PC-3 (cell line): Measurements from ENCODE around the gene TAT. TPM values are rescaled to one million over a fixed set of nuclear protein-coding genes. Genes with fewer than 3 reads are reported as not detected.

Experiments
- ATAC-seq: fragments of 200-7000 bp; cut with Tn5 transposase; 2 replicates; pipeline ENCODE4 v1.9.1; 2020; ENCODE audit warnings: mild to moderate bottlenecking, moderate library complexity
- BruUV-seq: library from RNA; stranded (reverse); fragments of 400-500 nt; replicated peaks from 2 replicates; lab custom pipeline; 2021; lab: Mats Ljungman, UMichigan
- CTCF ChIA-PET: fragments of 300-600 bp; sonication (Branson Sonifier 250); formaldehyde crosslinking; loops from one replicate; lab custom pipeline; 2022; ENCODE audit warnings: antibody characterized with exemption; lab: Charles Lee
- POLR2A ChIA-PET: fragments of 300-600 bp; sonication (Branson Sonifier 250); formaldehyde crosslinking; loops from one replicate; lab custom pipeline; 2022; ENCODE audit warnings: antibody characterized with exemption; ENCODE audit not compliant: unreplicated experiment; lab: Charles Lee
- DNase-seq: peaks from one replicate; pipeline ENCODE4 v3.0.0-alpha.2; 2015
- H2AFZ ChIP-seq: fragments of 300-600 bp; sonication (generic); 2 replicates; pipeline ENCODE4 v1.6.0; 2016; ENCODE audit warnings: antibody characterized with exemption, low read length
- H3F3A ChIP-seq: fragments of 300-600 bp; sonication (generic); one replicate; pipeline ENCODE4 v1.6.0; 2017; ENCODE audit warnings: antibody characterized with exemption, low read length, control low read depth, mild to moderate bottlenecking; ENCODE audit not compliant: unreplicated experiment
- H3K27ac ChIP-seq: fragments of 300-600 bp; sonication (generic); 2 replicates; pipeline ENCODE4 v1.5.1; 2016; ENCODE audit warnings: mild to moderate bottlenecking, low read length
- H3K27me3 ChIP-seq: fragments of 300-600 bp; sonication (generic); 2 replicates; pipeline ENCODE4 v1.6.1; 2016; ENCODE audit warnings: low read length, mixed read lengths
- H3K36me3 ChIP-seq: fragments of 300-600 bp; sonication (generic); 2 replicates; pipeline ENCODE4 v1.6.1; 2016; ENCODE audit warnings: low read depth, mixed run types, low read length, mixed read lengths
- H3K4me1 ChIP-seq: fragments of 300-600 bp; sonication (generic); 2 replicates; pipeline ENCODE4 v1.5.1; 2016; ENCODE audit warnings: low read length; ENCODE audit not compliant: insufficient read depth
- H3K4me2 ChIP-seq: fragments of 300-600 bp; sonication (generic); 2 replicates; pipeline ENCODE4 v1.6.0; 2016; ENCODE audit warnings: low read length
- H3K4me3 ChIP-seq: fragments of 300-600 bp; sonication (generic); 2 replicates; pipeline ENCODE4 v1.5.1; 2016; ENCODE audit warnings: mild to moderate bottlenecking, low read length, mixed read lengths
- H3K79me2 ChIP-seq: fragments of 300-600 bp; sonication (generic); 2 replicates; pipeline ENCODE4 v1.6.1; 2017; ENCODE audit warnings: low read length, mixed read lengths
- H3K9ac ChIP-seq: fragments of 300-600 bp; sonication (generic); 2 replicates; pipeline ENCODE4 v1.6.0; 2016; ENCODE audit warnings: mild to moderate bottlenecking, low read length
- H3K9me2 ChIP-seq: fragments of 300-600 bp; sonication (generic); replicated peaks from 2 replicates; pipeline ENCODE4 v1.6.1; 2016; ENCODE audit warnings: mixed run types, low read length, mixed read lengths
- H3K9me3 ChIP-seq: fragments of 300-600 bp; sonication (generic); 2 replicates; pipeline ENCODE4 v1.6.1; 2016; ENCODE audit warnings: low read length, mixed read lengths
- H4K20me1 ChIP-seq: fragments of 300-600 bp; sonication (generic); 2 replicates; pipeline ENCODE4 v1.6.1; 2016; ENCODE audit warnings: low read length, mixed read lengths
- CTCF ChIP-seq: fragments of 300-600 bp; sonication (generic); conservative IDR thresholded peaks from 2 replicates; pipeline ENCODE4 v1.5.1; 2017; ENCODE audit warnings: antibody characterized with exemption, low read depth, mild to moderate bottlenecking, low read length
- EZH2 ChIP-seq: fragments of 300-600 bp; sonication (generic); IDR thresholded peaks from one replicate; pipeline ENCODE4 v1.6.1; 2017; ENCODE audit warnings: antibody characterized with exemption, mild to moderate bottlenecking, low read length; ENCODE audit not compliant: unreplicated experiment
- EZH2phosphoT487 ChIP-seq: fragments of 300-600 bp; sonication (generic); IDR thresholded peaks from 2 replicates; pipeline ENCODE4 v1.6.1; 2018; ENCODE audit warnings: mild to moderate bottlenecking, antibody characterized with exemption, low read length, borderline replicate concordance
- intact Hi-C: fragments of 100-400 bp; cut with micrococcal nuclease; formaldehyde crosslinking; loops from 2 replicates; pipeline ENCODE4 v1.9.0; 2023
- total RNA-seq: library from RNA; depleted of rRNA; stranded (reverse); fragments of >200 nt; gene quantifications from 2 replicates; pipeline ENCODE4 v1.2.3, GENCODE V29; 2014

Gene TAT
- total RNA-seq, 1 experiment from 2014 or later: not detected

- BruUV-seq: no TSS peak
- POLR2A ChIA-PET: no interaction called here
- intact Hi-C loops: no loop called here
- TF ChIP-seq EZH2phosphoT487 (no peak), EZH2 (no peak), CTCF (no peak)
- peaks cover 33% of the 10 kb centered on the region for H3K27me3 ChIP-seq
- ATAC-seq: no peak
- H3K9me3 ChIP-seq: no peaks in the 10 kb centered on the region
- DNase-seq: no peak
- no peak overlapping the region for H2AFZ ChIP-seq
- no peaks in the 10 kb centered on the region for H4K20me1 ChIP-seq
- no peaks in the 10 kb centered on the region for H3K9me2 ChIP-seq
- no peaks in the 10 kb centered on the region for H3K36me3 ChIP-seq
- CTCF ChIA-PET: no interaction called here
- H3F3A ChIP-seq: no peaks in the 10 kb centered on the region
- H3K4me3 ChIP-seq: no peak overlapping the region
- H3K4me2 ChIP-seq: no peak overlapping the region
- H3K27ac ChIP-seq: no peak overlapping the region
- no peaks in the 10 kb centered on the region for H3K4me1 ChIP-seq
- no peaks in the 10 kb centered on the region for H3K79me2 ChIP-seq
- no peak overlapping the region for H3K9ac ChIP-seq
Observed at GRCh38 chr16:71573387-71574094, 3.4 kb downstream of the TAT start.

GRCh38 chr16:71572497-71573116 lies 4.3 kb downstream of the TAT start:
- H3K9ac ChIP-seq: no peak overlapping the region
- H3K9me2 ChIP-seq: no peaks in the 10 kb centered on the region
- H2AFZ ChIP-seq: no peak overlapping the region
- H4K20me1 ChIP-seq: no peaks in the 10 kb centered on the region
- ATAC-seq (no peak), DNase-seq (no peak)
- H3K27ac ChIP-seq: no peak overlapping the region
- POLR2A ChIA-PET: no interaction called here
- no peaks in the 10 kb centered on the region for H3F3A ChIP-seq
- CTCF ChIA-PET: no interaction called here
- H3K9me3 ChIP-seq: no peaks in the 10 kb centered on the region
- no peaks in the 10 kb centered on the region for H3K36me3 ChIP-seq
- no peak overlapping the region for H3K4me3 ChIP-seq
- H3K4me2 ChIP-seq: no peak overlapping the region
- intact Hi-C loops: no loop called here
- H3K4me1 ChIP-seq: no peaks in the 10 kb centered on the region
- H3K27me3 ChIP-seq: peaks cover 29% of the 10 kb centered on the region
- no TSS peak for BruUV-seq
- TF ChIP-seq EZH2phosphoT487 (no peak), CTCF (no peak), EZH2 (no peak)
- no peaks in the 10 kb centered on the region for H3K79me2 ChIP-seq

GRCh38 chr16:71570144-71570543 lies 6.7 kb downstream of the TAT start:
- Histone ChIP-seq H3K36me3 (no peaks in the 10 kb centered on the region), H2AFZ (no peak overlapping the region), H3K27me3 (peaks cover 4% of the 10 kb centered on the region; the same call in 1 of the 2 replicates), H3F3A (no peaks in the 10 kb centered on the region), H3K4me3 (no peak overlapping the region), H3K9me2 (no peaks in the 10 kb centered on the region), H3K79me2 (no peaks in the 10 kb centered on the region), H3K9me3 (no peaks in the 10 kb centered on the region), H3K4me2 (no peak overlapping the region), H3K27ac (no peak overlapping the region), H3K4me1 (peaks cover 8% of the 10 kb centered on the region; the same call in 1 of the 2 replicates), H3K9ac (no peak overlapping the region), H4K20me1 (no peaks in the 10 kb centered on the region)
- DNase-seq: no peak
- ChIA-PET POLR2A (no interaction called here), CTCF (no interaction called here)
- ATAC-seq: no peak
- BruUV-seq: no TSS peak
- intact Hi-C loops: no loop called here
- TF ChIP-seq EZH2phosphoT487 (no peak), EZH2 (no peak), CTCF (no peak)
